ENCODE measurements around the gene RBM33. TPM values are rescaled to one million over a fixed set of nuclear protein-coding genes. Genes with fewer than 3 reads are reported as not detected.

The RBM33 gene
- total RNA-seq, 1 donor from 2014 or later, result 117 TPM

GRCh38 chr7:155756322-155756721 is 111.9 kb downstream of the RBM33 start:
- Mint-ChIP-seq H3K36me3 (ENCODE audit: low read depth) (peaks cover 39% of the 10 kb centered on the region), H3K4me3 (peak overlapping the region; percentile 46), H3K27me3 (no peaks in the 10 kb centered on the region), H3K27ac (peak overlapping the region; percentile 82), H3K9me3 (no peaks in the 10 kb centered on the region), H3K4me1 (peaks cover 63% of the 10 kb centered on the region)
- no peak for TF ChIP-seq CTCF (IDR thresholded peaks at IDR 0.05)
- CTCF ChIA-PET, result interaction anchor here (0.9 to 3.0 kb wide), 2 partner anchors 10 to 157 kb away, joined by 3 to 10 read pairs; no protein-coding TSS in a partner anchor
- ATAC-seq (ENCODE audit: low read depth) (peak; percentile 73), DNase-seq (no peak)
- POLR2A ChIA-PET, result no interaction called here
- intact Hi-C loops (cut with micrococcal nuclease), result loop anchor here (1.0 to 10.0 kb wide), 2 partner anchors 13 to 752 kb away; partner anchors contain the start of gene PAXIP1

GRCh38 chr7:155758348-155758747 is 113.9 kb downstream of the RBM33 start:
- H3K27ac Mint-ChIP-seq, result no peak overlapping the region
- ChIA-PET POLR2A (no interaction called here), CTCF (interaction anchor here (3.0 kb wide), 1 partner anchor 159 kb away, joined by 10 read pairs; no protein-coding TSS in a partner anchor)
- H3K36me3 Mint-ChIP-seq (ENCODE audit: low read depth), result peaks cover 50% of the 10 kb centered on the region
- DNase-seq, result no peak
- no peaks in the 10 kb centered on the region for H3K9me3 Mint-ChIP-seq
- H3K27me3 Mint-ChIP-seq, result no peaks in the 10 kb centered on the region
- H3K4me3 Mint-ChIP-seq, result no peak overlapping the region
- no peak for TF ChIP-seq CTCF (IDR thresholded peaks at IDR 0.05)
- intact Hi-C loops (cut with micrococcal nuclease), result loop anchor here (10.0 kb wide), 1 partner anchor 754 kb away; the partner anchor contains the start of gene PAXIP1
- H3K4me1 Mint-ChIP-seq, result peaks cover 61% of the 10 kb centered on the region
- ATAC-seq (ENCODE audit: low read depth), result no peak

GRCh38 chr7:155759740-155760430 is 115.4 kb downstream of the RBM33 start:
- H3K36me3 Mint-ChIP-seq (ENCODE audit: low read depth), result peaks cover 57% of the 10 kb centered on the region
- no peaks in the 10 kb centered on the region for H3K9me3 Mint-ChIP-seq
- H3K4me1 Mint-ChIP-seq, result peaks cover 61% of the 10 kb centered on the region
- POLR2A ChIA-PET, result no interaction called here
- intact Hi-C loops (cut with micrococcal nuclease), result loop anchor here (10.0 kb wide), 2 partner anchors 465 to 755 kb away; partner anchors contain the start of genes INSIG1 and PAXIP1
- CTCF ChIA-PET, result no interaction called here
- no peak for TF ChIP-seq CTCF (IDR thresholded peaks at IDR 0.05)
- H3K4me3 Mint-ChIP-seq, result no peak overlapping the region
- DNase-seq (no peak), ATAC-seq (ENCODE audit: low read depth) (no peak)
- no peak overlapping the region for H3K27ac Mint-ChIP-seq
- H3K27me3 Mint-ChIP-seq, result no peaks in the 10 kb centered on the region

- no peak overlapping the region for H3K27ac Mint-ChIP-seq
- peaks cover 65% of the 10 kb centered on the region for H3K36me3 Mint-ChIP-seq (ENCODE audit: low read depth)
- no peak for DNase-seq
- ChIA-PET POLR2A (no interaction called here), CTCF (interaction anchor here (2.5 kb wide), 1 partner anchor 162 kb away, joined by 7 read pairs; no protein-coding TSS in a partner anchor)
- no peak for TF ChIP-seq CTCF (IDR thresholded peaks at IDR 0.05)
- no peaks in the 10 kb centered on the region for H3K27me3 Mint-ChIP-seq
- intact Hi-C loops (cut with micrococcal nuclease), result loop anchor here (10.0 kb wide), 1 partner anchor 466 kb away; the partner anchor contains the start of gene INSIG1
- H3K9me3 Mint-ChIP-seq, result no peaks in the 10 kb centered on the region
- no peak for ATAC-seq (ENCODE audit: low read depth)
- peaks cover 52% of the 10 kb centered on the region for H3K4me1 Mint-ChIP-seq
- no peak overlapping the region for H3K4me3 Mint-ChIP-seq
These were observed 116.7 kb downstream of the RBM33 start for GRCh38 chr7:155761162-155761561.

GRCh38 chr7:155762036-155762435 is 117.6 kb downstream of the RBM33 start:
- ChIA-PET POLR2A (no interaction called here), CTCF (interaction anchor here (0.9 to 2.5 kb wide), 2 partner anchors 163 to 834 kb away, joined by 3 to 7 read pairs; no protein-coding TSS in a partner anchor)
- no peak overlapping the region for H3K27ac Mint-ChIP-seq
- DNase-seq (no peak), ATAC-seq (ENCODE audit: low read depth) (no peak)
- H3K27me3 Mint-ChIP-seq, result no peaks in the 10 kb centered on the region
- H3K4me1 Mint-ChIP-seq, result peaks cover 43% of the 10 kb centered on the region
- intact Hi-C loops (cut with micrococcal nuclease), result loop anchor here (10.0 kb wide), 1 partner anchor 467 kb away; the partner anchor contains the start of gene INSIG1
- H3K9me3 Mint-ChIP-seq, result no peaks in the 10 kb centered on the region
- TF ChIP-seq CTCF (IDR thresholded peaks at IDR 0.05), result no peak
- H3K4me3 Mint-ChIP-seq, result no peak overlapping the region
- peaks cover 67% of the 10 kb centered on the region for H3K36me3 Mint-ChIP-seq (ENCODE audit: low read depth)
